ENCODE data around the gene RTRAF. TPM values are rescaled to one million over a fixed set of nuclear protein-coding genes. Genes with fewer than 3 reads are reported as not detected.

RTRAF gene
- total RNA-seq, 2 donors from 2014 or later = 138 to 190 TPM

- no peaks in the 10 kb centered on the region for H3K9me3 Mint-ChIP-seq
- H3K36me3 Mint-ChIP-seq (ENCODE audit: low read depth) = peaks cover 98% of the 10 kb centered on the region
- no peak overlapping the region for H3K27ac Mint-ChIP-seq
- H3K27me3 Mint-ChIP-seq = no peaks in the 10 kb centered on the region
- ATAC-seq (replicated peaks) = no peak
- H3K4me3 Mint-ChIP-seq = no peak overlapping the region
- H3K4me1 Mint-ChIP-seq = no peaks in the 10 kb centered on the region
These were observed 16.3 kb downstream of the RTRAF start for GRCh38 chr14:52005625-52006024.

- Mint-ChIP-seq H3K27me3 (no peaks in the 10 kb centered on the region), H3K36me3 (ENCODE audit: low read depth) (peaks cover 98% of the 10 kb centered on the region), H3K27ac (peak overlapping the region; percentile 38), H3K4me3 (no peak overlapping the region), H3K9me3 (no peaks in the 10 kb centered on the region), H3K4me1 (no peaks in the 10 kb centered on the region)
- no peak for ATAC-seq (replicated peaks)
These were observed 17.0 kb downstream of the RTRAF start for GRCh38 chr14:52006361-52006760.

- Mint-ChIP-seq H3K4me1 (no peaks in the 10 kb centered on the region), H3K36me3 (ENCODE audit: low read depth) (peaks cover 98% of the 10 kb centered on the region), H3K9me3 (no peaks in the 10 kb centered on the region), H3K27me3 (no peaks in the 10 kb centered on the region), H3K27ac (no peak overlapping the region), H3K4me3 (no peak overlapping the region)
- ATAC-seq (replicated peaks) = no peak
These were observed 17.9 kb downstream of the RTRAF start for GRCh38 chr14:52007211-52007610.

- no peak for ATAC-seq (replicated peaks)
These were observed 18.3 kb downstream of the RTRAF start for GRCh38 chr14:52007637-52008036.

GRCh38 chr14:52008136-52008535 lies 18.8 kb downstream of the RTRAF start:
- Mint-ChIP-seq H3K4me1 (no peaks in the 10 kb centered on the region), H3K36me3 (ENCODE audit: low read depth) (peaks cover 91% of the 10 kb centered on the region), H3K9me3 (no peaks in the 10 kb centered on the region), H3K4me3 (no peak overlapping the region), H3K27ac (no peak overlapping the region), H3K27me3 (no peaks in the 10 kb centered on the region)
- no peak for ATAC-seq (replicated peaks)

More at GRCh38 chr14:52007637-52008036, 18.3 kb downstream of the RTRAF start:
- Mint-ChIP-seq H3K27me3 (no peaks in the 10 kb centered on the region), H3K9me3 (no peaks in the 10 kb centered on the region), H3K4me1 (no peaks in the 10 kb centered on the region), H3K27ac (no peak overlapping the region), H3K36me3 (ENCODE audit: low read depth) (peaks cover 96% of the 10 kb centered on the region), H3K4me3 (no peak overlapping the region)

- Mint-ChIP-seq H3K9me3 (no peaks in the 10 kb centered on the region), H3K36me3 (ENCODE audit: low read depth) (peaks cover 70% of the 10 kb centered on the region), H3K27ac (no peak overlapping the region), H3K27me3 (no peaks in the 10 kb centered on the region), H3K4me1 (no peaks in the 10 kb centered on the region), H3K4me3 (no peak overlapping the region)
- ATAC-seq (replicated peaks) = no peak
These were observed 20.9 kb downstream of the RTRAF start for GRCh38 chr14:52010173-52010693.

- Mint-ChIP-seq H3K4me3 (no peak overlapping the region), H3K27me3 (no peaks in the 10 kb centered on the region), H3K36me3 (ENCODE audit: low read depth) (peaks cover 57% of the 10 kb centered on the region), H3K27ac (no peak overlapping the region), H3K9me3 (no peaks in the 10 kb centered on the region), H3K4me1 (no peaks in the 10 kb centered on the region)
- ATAC-seq (replicated peaks) = no peak
These were observed 22.2 kb downstream of the RTRAF start for GRCh38 chr14:52011523-52011922.

GRCh38 chr14:52012635-52013034 lies 23.3 kb downstream of the RTRAF start:
- H3K27me3 Mint-ChIP-seq = no peaks in the 10 kb centered on the region
- no peaks in the 10 kb centered on the region for H3K4me1 Mint-ChIP-seq
- no peak overlapping the region for H3K4me3 Mint-ChIP-seq
- no peak overlapping the region for H3K27ac Mint-ChIP-seq
- H3K36me3 Mint-ChIP-seq (ENCODE audit: low read depth) = peaks cover 47% of the 10 kb centered on the region
- ATAC-seq (replicated peaks) = no peak
- H3K9me3 Mint-ChIP-seq = no peaks in the 10 kb centered on the region

GRCh38 chr14:52013984-52014600 lies 24.7 kb downstream of the RTRAF start:
- peaks cover 33% of the 10 kb centered on the region for H3K36me3 Mint-ChIP-seq (ENCODE audit: low read depth)
- H3K4me3 Mint-ChIP-seq = no peak overlapping the region
- H3K4me1 Mint-ChIP-seq = no peaks in the 10 kb centered on the region
- no peak for ATAC-seq (replicated peaks)
- no peaks in the 10 kb centered on the region for H3K9me3 Mint-ChIP-seq
- H3K27me3 Mint-ChIP-seq = no peaks in the 10 kb centered on the region
- H3K27ac Mint-ChIP-seq = no peak overlapping the region

- Mint-ChIP-seq H3K27ac (no peak overlapping the region), H3K4me1 (no peaks in the 10 kb centered on the region), H3K36me3 (ENCODE audit: low read depth) (peaks cover 26% of the 10 kb centered on the region), H3K27me3 (no peaks in the 10 kb centered on the region), H3K9me3 (no peaks in the 10 kb centered on the region), H3K4me3 (no peak overlapping the region)
- no peak for ATAC-seq (replicated peaks)
These were observed 25.4 kb downstream of the RTRAF start for GRCh38 chr14:52014601-52015267.

- Mint-ChIP-seq H3K27me3 (no peaks in the 10 kb centered on the region), H3K9me3 (no peaks in the 10 kb centered on the region), H3K4me1 (no peaks in the 10 kb centered on the region), H3K36me3 (ENCODE audit: low read depth) (peaks cover 18% of the 10 kb centered on the region), H3K4me3 (no peak overlapping the region), H3K27ac (no peak overlapping the region)
- no peak for ATAC-seq (replicated peaks)
These were observed 26.2 kb downstream of the RTRAF start for GRCh38 chr14:52015411-52016030.

GRCh38 chr14:52018252-52018651 lies 28.9 kb downstream of the RTRAF start:
- Mint-ChIP-seq H3K36me3 (ENCODE audit: low read depth) (no peaks in the 10 kb centered on the region), H3K27me3 (no peaks in the 10 kb centered on the region), H3K27ac (no peak overlapping the region), H3K4me3 (no peak overlapping the region), H3K4me1 (peaks cover 11% of the 10 kb centered on the region), H3K9me3 (no peaks in the 10 kb centered on the region)
- no peak for ATAC-seq (replicated peaks)

GRCh38 chr14:52018970-52019369 lies 29.6 kb downstream of the RTRAF start:
- ATAC-seq (replicated peaks) = no peak
- Mint-ChIP-seq H3K27ac (no peak overlapping the region), H3K36me3 (ENCODE audit: low read depth) (no peaks in the 10 kb centered on the region), H3K4me1 (peaks cover 11% of the 10 kb centered on the region), H3K4me3 (no peak overlapping the region), H3K27me3 (no peaks in the 10 kb centered on the region), H3K9me3 (no peaks in the 10 kb centered on the region)

- Mint-ChIP-seq H3K9me3 (peaks cover 5% of the 10 kb centered on the region), H3K4me1 (peaks cover 11% of the 10 kb centered on the region), H3K4me3 (no peak overlapping the region), H3K27ac (no peak overlapping the region), H3K36me3 (ENCODE audit: low read depth) (no peaks in the 10 kb centered on the region), H3K27me3 (no peaks in the 10 kb centered on the region)
- ATAC-seq (replicated peaks) = no peak
These were observed 30.9 kb downstream of the RTRAF start for GRCh38 chr14:52020161-52020714.
